Heart right ventricle (tissue), 16 donors: Measurements from ENCODE around the gene NALF2. TPM values are rescaled to one million over a fixed set of nuclear protein-coding genes. Genes with fewer than 3 reads are reported as not detected.

ENCODE experiments used
- ATAC-seq, 8 donors: fragments of 200-7000 bp; cut with Tn5 transposase; one replicate each; pipeline ENCODE4 v1.9.1; 2020; ENCODE audit warnings: mild to moderate bottlenecking in 8 of 8, moderate library complexity in 8 of 8, moderate number of reproducible peaks in 1 of 8
- DNase-seq, 2 donors: peaks; one replicate each; pipeline ENCODE4 v3.0.0-alpha.2; 2020
- H3K27ac ChIP-seq, 10 donors: fragments of 200-600 bp; sonication (generic) in 2 of 10; one replicate each; pipeline versions ENCODE4 v1.5.0 to v1.8.0; 2020 to 2022; ENCODE audit warnings: mild to moderate bottlenecking in 3 of 10
- H3K27me3 ChIP-seq, 7 donors: fragments of 200-600 bp; one replicate each; pipeline ENCODE4 v1.8.0; 2021 to 2022; ENCODE audit warnings: mild to moderate bottlenecking in 2 of 7
- H3K36me3 ChIP-seq, 9 donors: fragments of 200-600 bp; sonication (generic) in 1 of 9; one replicate each; pipeline versions ENCODE4 v1.5.0 to v1.8.0; 2020 to 2022; ENCODE audit warnings: mild to moderate bottlenecking in 2 of 9
- H3K4me1 ChIP-seq, 9 donors: fragments of 200-600 bp; sonication (generic) in 1 of 9; one replicate each; pipeline versions ENCODE4 v1.5.0 to v1.8.0; 2020 to 2022; ENCODE audit warnings: mild to moderate bottlenecking in 4 of 9
- H3K4me3 ChIP-seq, 10 donors: fragments of 200-600 bp; sonication (generic) in 2 of 10; one replicate each; pipeline versions ENCODE4 v1.5.0 to v1.8.0; 2020 to 2022; ENCODE audit warnings: mild to moderate bottlenecking in 7 of 10, moderate library complexity in 2 of 10
- H3K9me3 ChIP-seq, 11 donors: fragments of 200-600 bp in 10 of 11; sonication (generic) in 2 of 11; one replicate each; pipeline versions ENCODE4 v1.5.0 to v1.8.0; 2013 to 2022; ENCODE audit warnings: mild to moderate bottlenecking in 2 of 11, control low read depth in 1 of 11, moderate library complexity in 1 of 11
- CTCF ChIP-seq, 9 donors: fragments of 200-600 bp; sonication (generic) in 2 of 9; IDR thresholded peaks; one replicate each; pipeline versions ENCODE4 v1.5.0 to v1.8.0; 2021 to 2022; ENCODE audit warnings: antibody characterized with exemption in 9 of 9, mild to moderate bottlenecking in 5 of 9, moderate library complexity in 1 of 9
- WGBS, 2 donors: extraction: QIAGEN DNeasy Blood & Tissue Kit; methylation state at CpG; one replicate each; pipeline ENCODE4 v1.1.7; 2013; ENCODE audit warnings: inconsistent platforms in 1 of 2; 5-methylcytosine and 5-hydroxymethylcytosine counted together
- intact Hi-C, 10 donors: fragments of 100-400 bp; cut with DNase I; formaldehyde crosslinking; loops; one replicate each; pipeline versions ENCODE4 v1.11.1 to v1.14.2; 2022
- polyA plus RNA-seq, 2 donors: library from polyadenylated mRNA; stranded (reverse); fragments of 200-250 nt; gene quantifications; one replicate each; pipeline ENCODE4 v1.2.3, GENCODE V29; 2013
- total RNA-seq, 10 donors: library from RNA; stranded (reverse); fragmentation: NEBNext Ultra II Directional in 3 of 10; extraction: Animal tissue kit (Norgen Biotek cat#: 25700) in 3 of 10; gene quantifications; one replicate each; pipeline versions ENCODE4 v1.2.1 to v1.2.4, GENCODE V29; 2021 to 2023
- donor health status: Arrhythmogenic right ventricular cardiomyopathy.
- donor health status: ischemic (EF 13 %, LVEDD 7.1; RV severe dilation, severe dysfunction).
- donor health status: healthy with polysubstance abuse.
- donor health status: DM: no; HTN: yes; CAD: no.
- donor health status: DM: no; HTN: no; CAD: no.
- donor health status: ischemic (EF 25% LVEDD 6.9; RV normal size, moderate dysfunction).
- donor health status: ischemic (EF 25% LVEDD 5.7; RV mildly dilated, moderate dysfunction).
- donor health status: healthy.
- donor health status: DM: yes; HTN: yes; CAD: no.
- donor health status: Ischemic cardiomyopathy.
- donor health status: ischemic (EF 35%, LVEDD 5.7; RV mildly dilated, moderate dysfunction).
- donor health status: nonischemic (EF 11% LVEDD 7.7; RV severe dilation, severe dysfunction).
- donor health status: DM: yes; HTN: yes; CAD: no.
- donor health status: PGD.
- donor health status: ischemic (EF 29% LVEDD 5.4; RV normal size, mild dysfunction).
- donor health status: nonischemic (EF 23%, LVEDD 6.1; RV moderate dilation, normal function).

The NALF2 gene
- total and polyA plus RNA-seq, 12 donors: 0.39 to 37.6 (median 11.7) TPM

GRCh38 chrX:69510137-69510715 is 6.1 kb downstream of the NALF2 start:
- Histone ChIP-seq H3K27ac (no peak overlapping the region), H3K9me3 (no peaks in the 10 kb centered on the region), H3K4me1 (peaks cover 0 to 4% (median 0%) of the 10 kb centered on the region in 9 donors), H3K27me3 (peaks cover 0 to 28% (median 0%) of the 10 kb centered on the region in 7 donors), H3K4me3 (no peak overlapping the region), H3K36me3 (no peaks in the 10 kb centered on the region)
- intact Hi-C loops: no loop called here
- 61 to 63% methylated on average over 3 to 6 of the region's 6 CpGs for WGBS, 2 donors
- DNase-seq (no peak), ATAC-seq (no peak)
- no peak for TF ChIP-seq CTCF (IDR thresholded peaks at IDR 0.05)

GRCh38 chrX:69510914-69511513 is 6.9 kb downstream of the NALF2 start:
- intact Hi-C loops: no loop called here

DNA sequence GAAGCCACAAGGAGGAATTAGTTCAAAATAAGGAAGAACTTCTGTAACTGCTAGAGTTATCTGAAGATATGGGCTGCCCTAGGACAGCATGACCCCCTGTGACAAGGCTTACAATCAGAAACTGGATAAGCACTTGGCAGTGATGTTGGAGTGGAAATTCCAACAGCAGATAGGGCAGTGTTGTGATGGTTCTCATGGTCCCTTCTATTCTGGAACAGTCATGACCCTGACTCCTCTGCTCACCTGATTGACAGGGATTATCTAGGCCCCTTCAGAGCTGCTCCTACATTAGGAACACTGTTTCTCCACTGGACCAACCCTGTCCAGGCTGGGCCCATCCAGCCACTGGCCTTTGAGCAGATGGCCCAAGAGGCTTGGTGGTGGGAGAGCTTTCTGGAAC is 17.9 kb downstream of the NALF2 start:
- DNase-seq (no peak), ATAC-seq (peak in 6 of 8 donors; percentile 17 to 73 (median 41))
- Histone ChIP-seq H3K36me3 (no peaks in the 10 kb centered on the region), H3K4me3 (no peak overlapping the region), H3K9me3 (no peaks in the 10 kb centered on the region), H3K27ac (no peak overlapping the region), H3K27me3 (peaks cover 0 to 14% (median 0%) of the 10 kb centered on the region in 7 donors), H3K4me1 (peaks cover 0 to 21% (median 0%) of the 10 kb centered on the region in 9 donors)
- intact Hi-C loops: no loop called here
- no peak for TF ChIP-seq CTCF (IDR thresholded peaks at IDR 0.05)

More at GRCh38 chrX:69510914-69511513, 6.9 kb downstream of the NALF2 start:
- no peak overlapping the region for H3K27ac ChIP-seq
- DNase-seq (no peak), ATAC-seq (no peak)
- no peaks in the 10 kb centered on the region for H3K9me3 ChIP-seq
- H3K4me3 ChIP-seq: no peak overlapping the region
- H3K27me3 ChIP-seq: peaks cover 0 to 21% (median 0%) of the 10 kb centered on the region in 7 donors
- H3K4me1 ChIP-seq: peaks cover 0 to under 1% (median 0%) of the 10 kb centered on the region in 9 donors
- no peaks in the 10 kb centered on the region for H3K36me3 ChIP-seq
- TF ChIP-seq CTCF (IDR thresholded peaks at IDR 0.05): no peak
- WGBS, 2 donors: 85 to 91% methylated on average over 3 of the region's 3 CpGs

GRCh38 chrX:69523314-69523713 is 19.2 kb downstream of the NALF2 start:
- Histone ChIP-seq H3K4me3 (no peak overlapping the region), H3K27ac (no peak overlapping the region), H3K36me3 (no peaks in the 10 kb centered on the region), H3K9me3 (no peaks in the 10 kb centered on the region), H3K4me1 (peaks cover 0 to 21% (median 0%) of the 10 kb centered on the region in 9 donors), H3K27me3 (peaks cover 0 to 14% (median 0%) of the 10 kb centered on the region in 7 donors)
- ATAC-seq (peak in 6 of 8 donors; percentile 60 to 87 (median 81)), DNase-seq (peak in 1 of 2 donors; percentile 9)
- TF ChIP-seq CTCF (IDR thresholded peaks at IDR 0.05): no peak
- intact Hi-C loops: no loop called here
- WGBS, 2 donors: 49 to 78% methylated on average over 4 of the region's 4 CpGs
